ACC112 (cell line): ENCODE measurements around the gene ITGAX.

Experiments
- H2AFZ ChIP-seq: fragments of 200-600 bp; sonication (generic); one replicate; pipeline ENCODE4 v1.6.0; 2017; ENCODE audit warnings: antibody characterized with exemption, low read length; ENCODE audit not compliant: unreplicated experiment
- H3K27ac ChIP-seq: fragments of 200-600 bp; sonication (generic); 2 replicates; pipeline ENCODE4 v1.5.1; 2014; ENCODE audit warnings: low read depth, mild to moderate bottlenecking, antibody characterized with exemption, low read length, moderate library complexity
- H3K27me3 ChIP-seq: fragments of 200-600 bp; sonication (generic); 2 replicates; pipeline ENCODE4 v1.6.1; 2014; ENCODE audit warnings: mild to moderate bottlenecking, antibody characterized with exemption, low read length, moderate library complexity, mixed read lengths; ENCODE audit not compliant: insufficient read depth
- H3K36me3 ChIP-seq: fragments of 200-600 bp; sonication (generic); 2 replicates; pipeline ENCODE4 v1.6.1; 2016; ENCODE audit warnings: mild to moderate bottlenecking, antibody characterized with exemption, low read length, moderate library complexity, mixed read lengths; ENCODE audit not compliant: insufficient read depth
- H3K4me1 ChIP-seq: fragments of 200-600 bp; sonication (generic); one replicate; pipeline ENCODE4 v1.6.1; 2016; ENCODE audit warnings: low read length, mixed read lengths; ENCODE audit not compliant: insufficient read depth, unreplicated experiment, control insufficient read depth
- H3K4me3 ChIP-seq: fragments of 200-600 bp; sonication (generic); 2 replicates; pipeline ENCODE4 v1.5.1; 2014; ENCODE audit warnings: mild to moderate bottlenecking, low read depth, low read length
- H3K79me2 ChIP-seq: fragments of 200-600 bp; sonication (generic); one replicate; pipeline ENCODE4 v1.6.0; 2016; ENCODE audit warnings: low read length; ENCODE audit not compliant: control insufficient read depth, unreplicated experiment, insufficient read depth

The ITGAX gene

GRCh38 chr16:31397701-31398100 lies 42.7 kb downstream of the ITGAX start:
- Histone ChIP-seq H3K27me3 (0 out of 2 replicates have a peak, but pooled peaks cover 4% of the 10 kb centered on the region), H3K4me1 (peaks cover 9% of the 10 kb centered on the region), H3K4me3 (no peak overlapping the region), H2AFZ (no peak overlapping the region), H3K27ac (no peak overlapping the region), H3K36me3 (peaks cover 24% of the 10 kb centered on the region), H3K79me2 (no peaks in the 10 kb centered on the region)

GRCh38 chr16:31400191-31400590 lies 45.2 kb downstream of the ITGAX start:
- H3K79me2 ChIP-seq, result peaks cover 16% of the 10 kb centered on the region
- no peak overlapping the region for H2AFZ ChIP-seq
- peaks cover 24% of the 10 kb centered on the region for H3K36me3 ChIP-seq
- no peak overlapping the region for H3K4me3 ChIP-seq
- peaks cover 13% of the 10 kb centered on the region for H3K4me1 ChIP-seq
- H3K27me3 ChIP-seq, result no peaks in the 10 kb centered on the region
- H3K27ac ChIP-seq, result no peak overlapping the region

GRCh38 chr16:31401436-31401835 lies 46.5 kb downstream of the ITGAX start:
- H3K27ac ChIP-seq, result no peak overlapping the region
- H3K27me3 ChIP-seq, result no peaks in the 10 kb centered on the region
- peaks cover 13% of the 10 kb centered on the region for H3K4me1 ChIP-seq
- no peak overlapping the region for H3K4me3 ChIP-seq
- peaks cover 16% of the 10 kb centered on the region for H3K79me2 ChIP-seq
- H3K36me3 ChIP-seq, result peaks cover 24% of the 10 kb centered on the region
- H2AFZ ChIP-seq, result no peak overlapping the region

GRCh38 chr16:31402687-31403086 lies 47.7 kb downstream of the ITGAX start:
- Histone ChIP-seq H3K4me1 (peaks cover 13% of the 10 kb centered on the region), H3K27ac (peak overlapping the region; percentile 14; the same call in 1 of the 2 replicates), H3K79me2 (peaks cover 16% of the 10 kb centered on the region), H2AFZ (no peak overlapping the region), H3K4me3 (no peak overlapping the region; the same call in 1 of the 2 replicates), H3K36me3 (peaks cover 24% of the 10 kb centered on the region), H3K27me3 (no peaks in the 10 kb centered on the region)

- Histone ChIP-seq H3K4me3 (peak overlapping the region; percentile 82), H3K27me3 (peaks cover 4% of the 10 kb centered on the region; the same call in 1 of the 2 replicates), H3K79me2 (peaks cover 16% of the 10 kb centered on the region), H3K36me3 (peaks cover 21% of the 10 kb centered on the region), H3K27ac (peak overlapping the region; percentile 21; the same call in 1 of the 2 replicates), H3K4me1 (peaks cover 13% of the 10 kb centered on the region), H2AFZ (no peak overlapping the region)
Observed at GRCh38 chr16:31403590-31404352, 48.8 kb downstream of the ITGAX start.

- H3K4me1 ChIP-seq, result peaks cover 13% of the 10 kb centered on the region
- peaks cover 16% of the 10 kb centered on the region for H3K79me2 ChIP-seq
- peaks cover 16% of the 10 kb centered on the region for H3K36me3 ChIP-seq
- peak overlapping the region; percentile 48 for H2AFZ ChIP-seq
- peak overlapping the region; percentile 82 for H3K4me3 ChIP-seq
- H3K27ac ChIP-seq, result peak overlapping the region; percentile 21; the same call in 1 of the 2 replicates
- H3K27me3 ChIP-seq, result peaks cover 4% of the 10 kb centered on the region; the same call in 1 of the 2 replicates
Observed at GRCh38 chr16:31404353-31405064, 49.5 kb downstream of the ITGAX start.

- Histone ChIP-seq H3K79me2 (peaks cover 16% of the 10 kb centered on the region), H3K4me3 (no peak overlapping the region), H3K27me3 (peaks cover 4% of the 10 kb centered on the region; the same call in 1 of the 2 replicates), H3K4me1 (peaks cover 11% of the 10 kb centered on the region), H3K27ac (no peak overlapping the region), H3K36me3 (no peaks in the 10 kb centered on the region), H2AFZ (no peak overlapping the region)
Observed at GRCh38 chr16:31407406-31407805, 52.4 kb downstream of the ITGAX start.

GRCh38 chr16:31409433-31409832 lies 54.5 kb downstream of the ITGAX start:
- Histone ChIP-seq H3K36me3 (no peaks in the 10 kb centered on the region), H2AFZ (no peak overlapping the region), H3K4me1 (no peaks in the 10 kb centered on the region), H3K4me3 (no peak overlapping the region), H3K79me2 (peaks cover 2% of the 10 kb centered on the region), H3K27me3 (peaks cover 23% of the 10 kb centered on the region), H3K27ac (no peak overlapping the region)

- Histone ChIP-seq H3K27me3 (peaks cover 29% of the 10 kb centered on the region), H3K27ac (no peak overlapping the region), H3K79me2 (no peaks in the 10 kb centered on the region), H3K36me3 (no peaks in the 10 kb centered on the region), H3K4me1 (no peaks in the 10 kb centered on the region), H3K4me3 (no peak overlapping the region), H2AFZ (no peak overlapping the region)
Observed at GRCh38 chr16:31410082-31410481, 55.1 kb downstream of the ITGAX start.

- Histone ChIP-seq H3K79me2 (no peaks in the 10 kb centered on the region), H3K27ac (no peak overlapping the region), H3K4me3 (no peak overlapping the region), H3K4me1 (no peaks in the 10 kb centered on the region), H3K36me3 (no peaks in the 10 kb centered on the region), H3K27me3 (peaks cover 39% of the 10 kb centered on the region), H2AFZ (no peak overlapping the region)
Observed at GRCh38 chr16:31411024-31411844, 56.3 kb downstream of the ITGAX start.
